ENCODE results near the gene GRWD1.

Gene GRWD1

GRCh38 chr19:48489608-48490216 lies 43.9 kb downstream of the GRWD1 start:
- H3K27ac ChIP-seq: no peak overlapping the region
- peak; percentile 99 for TF ChIP-seq CTCF (conservative IDR thresholded peaks at IDR 0.05)

- no peak for TF ChIP-seq CTCF (conservative IDR thresholded peaks at IDR 0.05)
- H3K27ac ChIP-seq: no peak overlapping the region
These were observed 45.4 kb downstream of the GRWD1 start for GRCh38 chr19:48490981-48491792.

DNA sequence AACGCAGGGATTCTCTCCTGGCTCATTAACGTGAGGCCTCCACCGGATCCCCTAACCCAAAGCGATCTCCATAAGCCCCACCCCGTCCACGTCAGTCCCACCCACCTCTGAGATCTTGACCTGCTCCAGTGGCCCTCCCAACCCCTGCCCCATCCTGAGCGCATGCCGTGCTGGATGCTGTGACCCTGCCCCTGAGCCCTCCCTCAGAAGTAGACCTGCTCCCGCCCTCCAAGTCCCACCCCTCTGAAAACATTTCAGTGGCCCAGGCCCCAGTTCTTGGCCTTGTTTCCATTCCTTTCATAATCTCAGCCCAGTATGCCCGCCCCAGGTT lies 46.0 kb downstream of the GRWD1 start:
- no peak for TF ChIP-seq CTCF (conservative IDR thresholded peaks at IDR 0.05)
- H3K27ac ChIP-seq: no peak overlapping the region

DNA sequence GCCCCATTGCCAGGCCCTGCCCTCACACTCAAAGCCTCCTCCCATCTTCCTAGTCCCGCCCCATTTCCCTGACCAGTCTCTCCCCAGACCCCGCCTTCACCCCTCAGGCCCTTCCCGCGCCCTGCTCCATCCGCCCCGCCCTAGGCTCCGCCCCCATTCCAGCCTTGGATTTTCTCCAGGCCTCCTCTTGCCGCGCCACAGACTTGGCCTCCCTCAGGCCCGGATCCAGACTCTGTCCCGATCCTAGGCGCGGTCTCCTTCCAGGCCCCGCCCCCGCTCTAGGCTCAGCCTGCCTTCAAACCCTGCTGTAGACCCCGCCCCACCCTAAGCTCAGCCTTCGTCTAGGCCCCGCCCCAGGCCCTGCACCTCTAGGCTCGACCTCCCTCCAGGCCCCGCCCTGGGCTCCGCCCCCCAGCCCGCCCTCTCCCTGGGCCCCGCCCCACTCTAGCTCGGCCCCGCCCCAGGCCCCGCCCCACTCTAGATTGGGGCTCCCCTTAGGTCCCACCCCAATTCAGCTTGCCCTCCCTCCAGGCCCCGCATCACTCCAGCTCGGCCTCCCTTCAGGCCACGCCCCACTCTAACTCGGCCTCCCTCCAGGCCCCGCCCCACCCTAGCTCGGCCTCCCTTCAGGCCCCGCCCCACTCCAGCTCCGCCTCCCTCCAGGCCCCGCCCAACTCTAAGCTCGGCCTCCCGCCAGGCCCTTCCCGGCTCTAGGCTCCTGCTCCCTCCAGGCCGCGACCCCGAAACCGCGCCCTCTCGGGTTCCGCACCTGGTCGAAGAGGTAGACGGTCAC lies 47.3 kb downstream of the GRWD1 start:
- H3K27ac ChIP-seq: peak overlapping the region; percentile 80
- no peak for TF ChIP-seq CTCF (conservative IDR thresholded peaks at IDR 0.05)

- no peak for TF ChIP-seq CTCF (conservative IDR thresholded peaks at IDR 0.05)
- peak overlapping the region; percentile 80 for H3K27ac ChIP-seq
These were observed 48.1 kb downstream of the GRWD1 start for GRCh38 chr19:48493718-48494401.

DNA sequence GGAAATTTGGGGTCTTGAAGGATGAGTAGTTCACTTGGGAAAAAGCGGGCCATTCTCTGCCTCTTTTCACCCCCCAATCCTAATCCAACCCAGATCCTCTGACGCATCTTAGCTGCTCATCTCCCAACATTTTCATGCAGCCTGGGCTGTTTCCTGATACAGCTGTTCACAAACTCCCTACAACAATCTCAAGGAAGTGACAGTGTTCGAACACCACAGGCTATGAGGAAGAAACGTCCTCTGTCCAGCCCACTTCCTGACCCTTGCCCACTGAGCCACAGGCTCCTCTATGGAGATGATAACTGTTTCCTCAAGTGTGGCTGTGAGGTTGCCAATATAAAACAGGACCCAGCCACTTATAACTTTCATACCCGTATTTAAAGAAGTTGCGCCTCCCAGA lies 49.6 kb downstream of the GRWD1 start:
- no peak overlapping the region for H3K27ac ChIP-seq
- no peak for TF ChIP-seq CTCF (conservative IDR thresholded peaks at IDR 0.05)
